EL (cell line): ENCODE measurements around the gene SLC16A3.

ENCODE experiments used
- DNase-seq: peaks from one replicate; pipeline ENCODE4 v3.0.0-alpha.2; 2016

The SLC16A3 gene

DNA sequence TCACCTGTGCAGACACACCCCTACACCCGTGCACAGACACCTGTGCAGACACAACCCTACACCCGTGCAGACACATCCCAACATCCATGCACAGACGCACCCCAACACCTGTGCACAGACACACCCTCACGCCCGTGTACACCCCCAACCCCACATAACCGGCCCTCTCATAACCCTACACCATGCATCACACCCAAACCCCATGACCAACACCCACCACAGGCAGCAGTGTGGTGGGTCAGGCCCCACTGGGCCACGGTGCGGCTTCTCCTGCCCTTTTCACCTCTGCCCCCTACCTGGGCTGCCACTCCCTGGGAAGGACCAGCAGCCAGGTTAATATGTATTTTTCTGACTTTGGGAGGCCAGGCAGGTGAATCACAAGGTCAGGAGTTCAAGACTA lies 4.2 kb upstream of the SLC16A3 start:
- DNase-seq, result no peak

DNA sequence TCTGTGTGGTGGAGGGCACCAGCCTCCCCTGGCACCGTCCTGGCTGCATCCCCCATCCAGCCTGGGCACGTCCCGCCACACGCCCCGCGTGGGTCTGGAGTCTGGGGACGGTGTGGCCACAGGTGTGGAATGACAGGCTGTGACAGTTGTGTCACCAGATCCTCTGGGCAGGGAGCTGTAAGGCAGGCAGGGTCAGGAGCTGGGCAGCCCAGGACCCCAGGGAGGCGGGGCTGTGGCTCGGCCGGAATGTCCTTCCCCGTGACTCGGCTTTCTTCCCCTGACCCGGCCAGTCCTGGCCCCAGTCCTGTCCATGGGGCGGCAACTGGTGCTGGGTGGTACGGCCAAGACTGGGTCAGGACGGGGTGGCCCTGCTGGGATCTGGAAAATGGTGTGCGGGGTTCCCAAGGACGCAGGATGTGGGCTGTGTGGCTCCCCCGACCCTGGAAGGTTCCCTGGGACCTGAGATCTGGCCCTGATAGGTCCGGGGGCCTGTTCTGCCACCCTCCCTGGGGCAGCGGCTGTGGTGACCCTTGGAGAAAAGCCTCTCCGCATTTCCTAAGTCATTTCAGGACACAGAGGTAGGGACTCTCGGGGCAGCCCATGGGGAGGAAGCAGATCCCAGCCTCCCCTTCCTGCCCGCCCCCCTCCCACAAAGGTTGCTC lies 3.3 kb upstream of the SLC16A3 start:
- no peak for DNase-seq

DNA sequence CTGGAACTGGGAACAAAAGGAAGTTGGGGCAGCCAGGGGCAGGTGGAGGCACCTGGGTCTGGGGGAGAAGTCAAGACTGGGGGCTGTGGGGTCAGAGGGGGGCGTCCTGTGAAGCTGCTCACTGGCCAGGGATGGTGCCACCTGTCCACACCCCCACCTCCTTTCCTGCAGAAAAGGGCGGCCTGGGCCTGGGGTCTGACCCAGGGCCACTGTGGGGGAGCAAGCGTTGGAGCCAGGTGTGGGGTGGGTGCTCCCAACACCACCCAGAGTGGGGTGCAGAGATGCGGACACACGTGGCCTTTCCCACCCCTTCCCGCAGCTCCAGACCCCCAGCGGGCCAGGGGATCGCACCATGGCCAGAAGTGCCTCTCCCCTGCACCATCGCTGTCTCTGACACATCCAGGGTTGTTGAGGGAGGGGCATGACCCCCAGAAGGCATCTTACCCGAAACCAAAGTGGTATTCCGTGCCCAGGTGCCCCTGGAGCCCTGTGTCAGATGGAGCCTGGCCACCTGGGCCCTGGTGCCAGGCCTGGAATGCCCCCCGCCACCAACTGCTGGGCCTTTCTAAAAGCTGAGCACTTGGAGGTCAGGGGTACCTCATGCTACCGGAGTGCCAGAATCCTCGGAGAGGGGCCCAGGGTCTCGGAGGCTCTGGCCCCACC lies 2.6 kb upstream of the SLC16A3 start:
- no peak for DNase-seq

DNA sequence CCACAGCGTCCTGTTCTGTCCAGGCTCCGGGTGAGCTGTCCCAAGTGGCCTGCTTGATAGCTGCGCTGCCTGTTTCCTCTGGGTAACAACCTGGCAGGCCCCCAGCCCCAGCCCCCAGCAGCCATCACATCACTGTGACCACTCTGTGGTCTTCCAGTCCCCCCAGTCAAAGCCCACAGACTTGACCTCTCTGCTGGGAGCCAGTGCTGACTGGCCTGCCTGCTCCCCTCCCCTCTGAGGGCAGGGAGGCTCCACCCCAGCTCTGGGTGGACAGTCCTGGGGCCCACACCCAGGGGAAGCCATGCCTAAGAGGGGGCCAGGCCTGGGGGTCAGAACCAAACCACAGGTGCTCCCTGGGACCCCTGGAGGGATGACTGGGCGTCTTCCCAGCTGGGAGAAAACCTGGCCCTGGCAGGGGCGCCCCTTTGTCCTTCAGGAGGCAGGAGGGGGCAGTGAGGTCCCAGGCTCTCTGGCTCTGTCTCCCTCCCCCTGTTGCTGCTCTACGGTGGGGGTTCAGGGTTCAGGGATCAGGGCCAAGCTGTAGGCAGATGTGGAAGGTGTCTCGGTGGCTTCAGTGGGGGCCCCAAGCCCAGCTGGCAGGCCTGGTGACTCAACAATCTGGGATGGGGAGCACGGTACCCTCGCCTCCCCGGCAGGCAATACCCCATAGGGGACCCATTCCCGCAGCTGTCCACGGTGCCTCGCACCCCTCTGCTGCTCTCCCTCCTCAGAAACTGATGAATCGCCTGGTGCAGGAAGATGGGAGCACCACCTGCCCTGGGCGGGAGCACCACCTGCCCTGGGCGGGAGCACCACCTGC lies 1.8 kb upstream of the SLC16A3 start:
- DNase-seq, result no peak

DNA sequence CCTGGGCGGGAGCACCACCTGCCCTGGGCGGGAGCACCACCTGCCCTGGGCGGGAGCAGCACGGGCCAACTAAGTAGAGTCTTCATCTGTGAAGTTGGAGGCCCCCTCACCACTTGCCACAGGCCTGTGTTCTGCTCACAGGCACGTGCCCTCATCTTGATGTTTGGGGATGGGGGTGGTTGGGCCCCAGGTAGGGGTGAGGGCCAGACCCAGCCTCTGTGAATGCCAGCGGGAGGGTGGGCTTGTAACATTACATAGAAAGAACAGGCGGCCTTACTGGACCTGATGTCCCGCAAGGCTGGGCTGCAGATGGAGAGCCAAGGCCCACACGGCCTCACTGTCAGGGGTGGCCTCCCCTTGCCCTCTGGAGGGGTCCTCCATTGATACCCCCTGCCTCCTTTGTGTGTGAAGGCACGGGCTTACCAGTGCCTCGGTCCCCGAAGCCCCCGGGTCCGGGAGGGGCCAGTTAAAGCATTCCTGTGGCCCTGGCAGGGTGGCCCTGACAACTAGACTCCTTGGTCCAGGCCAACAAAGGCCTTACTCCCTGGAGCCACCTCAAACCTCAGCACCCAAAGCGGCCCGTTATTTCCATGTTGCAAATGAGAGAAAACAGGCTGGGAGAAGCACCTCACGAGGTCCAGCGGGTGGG lies 1.1 kb upstream of the SLC16A3 start:
- no peak for DNase-seq

DNA sequence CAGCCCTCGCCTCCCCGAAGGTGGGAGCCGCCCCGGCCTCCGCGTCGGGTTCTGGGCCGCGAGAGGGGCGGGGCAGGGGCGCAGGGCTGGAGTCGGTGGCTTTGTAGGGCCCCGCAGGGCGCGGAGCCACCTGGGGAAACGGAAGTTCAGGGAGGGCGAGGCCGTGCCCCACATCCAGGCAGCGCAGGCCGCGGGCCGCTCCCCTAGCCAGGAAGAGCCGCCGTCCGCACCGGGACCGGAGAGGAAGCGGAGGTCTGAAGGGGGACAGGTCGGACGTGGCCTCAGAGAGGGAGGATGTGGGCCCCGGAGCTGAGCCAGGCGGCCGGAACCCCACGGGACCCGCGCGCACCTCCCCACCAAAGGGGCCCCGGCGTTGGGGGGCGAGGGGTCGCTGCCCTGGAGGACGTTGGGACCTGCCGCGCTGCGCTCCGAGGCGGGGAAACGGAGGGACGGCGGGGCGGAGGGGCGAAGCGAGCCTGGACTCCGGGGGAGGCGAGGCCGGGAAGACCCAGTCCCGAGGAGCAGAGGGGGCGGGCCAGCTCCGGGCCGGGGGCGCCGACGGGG lies 482 bp upstream of the SLC16A3 start:
- peak; percentile 28 for DNase-seq

DNA sequence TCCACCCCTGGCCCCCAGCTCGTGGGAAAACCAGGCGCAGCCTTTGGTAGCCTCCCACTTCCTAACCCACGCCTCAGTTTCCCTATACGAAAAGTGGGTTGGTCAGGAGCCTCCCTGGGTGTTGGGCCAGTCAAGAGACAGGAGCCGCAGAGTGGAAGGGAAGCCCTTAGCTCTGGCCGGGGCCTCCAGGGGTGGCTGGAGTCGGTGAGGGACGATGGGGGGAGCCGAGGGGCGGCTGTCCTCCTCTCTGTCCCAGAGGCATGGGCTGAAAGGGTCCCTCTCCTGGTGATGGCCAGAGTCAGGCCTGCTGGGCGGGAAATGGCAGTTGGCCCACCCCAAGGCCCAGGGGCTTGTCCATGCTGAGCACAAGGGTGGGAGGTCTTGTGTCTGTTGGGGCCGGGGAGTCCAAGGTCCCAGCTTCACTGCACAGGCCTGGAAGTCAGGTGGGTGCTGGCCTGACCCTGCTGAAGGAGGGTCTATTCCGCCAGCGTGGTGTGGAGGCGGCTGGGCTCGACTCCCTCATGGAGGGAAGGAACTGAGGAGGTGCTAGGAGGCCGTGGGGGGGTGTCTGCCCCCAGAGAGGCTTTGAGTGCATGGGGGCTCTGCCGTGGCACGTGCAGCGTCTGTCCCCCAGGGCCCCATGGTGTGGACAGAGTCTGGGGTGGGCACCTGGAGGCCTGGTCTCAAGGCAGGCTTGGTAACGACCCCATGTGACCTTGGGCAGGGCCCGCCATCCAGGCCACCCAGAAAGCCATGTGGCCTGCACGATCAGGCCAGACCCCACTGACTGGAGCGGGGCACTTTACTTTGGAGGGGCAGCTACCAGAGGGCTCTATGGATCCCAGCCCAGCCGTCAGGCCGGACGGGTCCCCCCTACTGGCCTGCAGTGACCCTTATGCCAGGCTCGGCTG lies 1.1 kb downstream of the SLC16A3 start:
- no peak for DNase-seq

DNA sequence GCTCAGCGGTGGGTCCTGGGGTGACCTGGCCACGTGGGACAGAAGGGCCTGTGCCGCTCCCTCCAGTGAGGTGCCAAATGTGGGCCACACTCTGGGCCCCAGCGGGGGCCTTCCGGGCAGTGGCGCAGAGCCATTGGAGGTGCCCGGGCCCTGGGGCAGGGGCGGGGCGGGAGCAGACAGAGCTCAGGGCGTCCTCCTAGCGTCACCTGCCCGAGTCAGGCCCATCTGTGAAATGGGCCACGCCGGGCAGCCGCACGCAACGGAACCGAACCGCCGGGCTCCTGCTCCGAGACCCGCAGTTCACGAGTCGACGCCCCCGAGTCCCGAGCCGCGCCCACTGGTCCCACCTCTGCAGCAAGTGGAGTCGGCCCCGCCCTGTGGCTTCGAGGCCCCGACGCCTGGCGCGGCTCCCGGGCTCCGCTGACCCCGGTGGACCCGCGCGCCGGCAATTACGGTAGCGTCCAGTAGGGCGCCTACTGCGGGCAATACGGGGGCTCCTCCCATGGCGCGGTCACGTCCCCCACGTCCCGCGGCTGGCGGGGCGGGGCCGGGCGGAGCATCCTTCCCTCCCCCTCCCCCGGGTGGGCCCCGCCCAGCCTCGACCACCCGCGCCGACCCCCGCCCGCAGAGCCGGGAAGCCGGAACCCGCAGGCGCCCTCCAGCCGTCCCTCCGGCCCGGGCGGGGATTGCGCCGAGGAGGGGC lies 1.9 kb downstream of the SLC16A3 start:
- DNase-seq, result peak; percentile 95

DNA sequence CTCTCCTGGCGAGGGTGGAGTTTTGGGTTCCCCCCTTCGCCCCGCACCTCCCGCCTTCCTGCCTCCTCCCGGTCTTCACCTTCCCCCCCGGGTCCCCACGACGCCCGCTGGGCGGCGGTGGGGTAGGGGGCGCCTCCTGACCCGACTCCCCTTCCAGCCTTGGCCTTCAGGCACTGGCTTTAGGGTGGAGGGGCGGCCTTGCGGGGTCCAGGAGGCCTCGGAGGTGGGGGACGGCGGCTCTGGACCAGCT lies 2.4 kb downstream of the SLC16A3 start:
- no peak for DNase-seq

DNA sequence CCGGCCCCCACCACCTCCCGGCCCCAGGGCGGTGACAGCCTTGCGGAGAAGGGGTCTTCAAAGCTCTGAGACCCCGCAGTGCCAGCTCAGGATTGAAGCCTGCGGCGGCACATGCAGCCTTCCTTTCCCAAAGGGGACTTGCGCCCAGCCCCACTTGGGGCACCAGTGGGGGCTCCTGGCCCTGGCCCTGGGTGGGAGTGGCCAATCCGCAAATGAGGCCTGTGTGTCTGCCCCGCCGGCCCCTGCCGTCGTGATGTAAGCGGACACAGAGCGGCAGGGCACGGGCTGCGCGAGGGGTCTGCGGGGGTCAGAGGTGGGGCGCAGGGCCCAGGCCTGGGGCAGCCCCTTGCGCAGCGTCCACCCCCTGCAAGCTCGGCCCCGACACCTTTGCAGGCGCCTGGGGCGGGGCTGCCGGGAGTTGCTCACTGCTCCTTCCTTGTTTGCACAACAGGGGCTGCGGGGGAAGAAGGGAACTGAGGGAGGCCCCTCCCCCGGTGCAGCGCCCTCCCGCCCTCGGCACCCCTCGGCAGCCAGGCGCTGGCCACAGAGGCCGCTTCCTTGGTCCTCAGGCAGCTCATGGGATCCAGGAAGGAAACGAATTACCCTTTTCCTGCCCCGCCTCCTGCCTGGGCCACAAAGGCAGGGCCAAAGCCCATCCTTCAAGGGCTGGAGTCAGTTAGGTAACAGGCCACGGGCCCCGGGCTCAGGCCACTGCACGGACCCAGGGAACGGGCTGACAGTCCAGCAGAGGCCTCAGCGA lies 2.9 kb downstream of the SLC16A3 start:
- DNase-seq, result peak; percentile 74

DNA sequence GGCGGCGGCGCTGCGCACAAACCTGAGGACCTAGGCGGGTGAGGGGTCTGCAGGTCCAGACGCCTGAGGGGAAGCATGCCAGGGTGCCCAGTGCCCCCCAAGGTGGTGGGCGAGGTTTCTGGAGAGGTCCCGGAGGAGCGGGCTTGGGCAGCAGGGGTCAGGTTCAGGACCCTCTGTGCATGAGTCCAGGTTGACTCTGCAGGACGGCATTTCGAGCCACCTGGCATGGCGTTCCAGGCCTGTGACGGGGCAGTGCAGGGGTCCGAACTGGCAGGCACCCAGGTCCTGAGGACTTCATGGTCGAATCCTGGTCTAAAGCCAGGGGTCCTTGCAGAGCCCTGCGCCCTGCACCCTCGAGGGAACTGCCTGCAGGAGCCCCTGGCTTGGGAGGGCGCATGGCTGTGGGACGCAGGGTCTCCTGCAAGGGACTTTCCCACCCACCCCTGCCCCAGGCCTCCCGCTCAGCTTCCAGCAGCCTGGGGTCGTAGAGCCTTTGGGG lies 3.5 kb downstream of the SLC16A3 start:
- no peak for DNase-seq

DNA sequence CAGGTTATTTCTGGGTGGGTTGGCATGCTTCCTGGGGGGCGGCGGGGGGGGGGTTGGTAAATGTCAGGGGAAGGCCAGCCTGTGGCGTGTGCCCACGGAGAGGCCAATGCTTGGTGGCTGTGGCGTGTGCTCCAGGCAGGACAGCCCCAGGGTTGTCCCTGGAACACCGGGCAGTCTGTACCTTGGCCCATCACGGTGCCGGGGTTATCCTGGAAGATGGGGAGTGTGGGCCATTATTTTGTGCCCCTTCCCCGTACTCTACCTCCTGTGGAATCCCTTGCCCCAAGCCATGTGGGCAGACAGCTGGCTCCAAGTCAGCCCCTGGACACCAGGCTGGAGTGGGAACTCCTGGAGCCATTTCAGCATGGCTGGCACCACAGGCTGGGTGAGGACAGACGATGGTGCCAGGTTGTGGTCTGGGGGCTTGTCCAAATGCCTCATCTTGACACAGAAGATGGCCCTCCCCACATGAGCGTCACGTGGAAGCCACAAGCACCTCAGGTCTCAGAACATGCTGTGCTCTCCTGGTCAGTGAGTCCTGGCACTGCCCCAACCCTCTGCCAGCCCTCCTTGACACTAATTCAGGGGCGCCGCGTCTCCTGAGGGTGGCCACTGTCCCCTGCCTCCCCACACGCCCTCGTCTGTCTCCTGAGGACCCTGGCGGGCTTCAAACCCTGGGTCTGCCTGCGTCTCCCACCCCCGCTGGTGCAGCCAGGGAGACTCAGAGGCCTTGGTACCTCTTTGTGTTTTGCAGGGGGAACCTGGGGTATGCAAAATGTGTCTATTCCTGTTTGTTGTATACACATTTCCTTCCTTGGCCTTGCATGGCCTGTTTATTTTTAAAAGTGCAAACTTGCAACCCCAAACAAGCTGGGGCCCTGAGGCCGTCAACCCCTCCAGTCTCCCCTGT lies 4.3 kb downstream of the SLC16A3 start:
- no peak for DNase-seq

DNA sequence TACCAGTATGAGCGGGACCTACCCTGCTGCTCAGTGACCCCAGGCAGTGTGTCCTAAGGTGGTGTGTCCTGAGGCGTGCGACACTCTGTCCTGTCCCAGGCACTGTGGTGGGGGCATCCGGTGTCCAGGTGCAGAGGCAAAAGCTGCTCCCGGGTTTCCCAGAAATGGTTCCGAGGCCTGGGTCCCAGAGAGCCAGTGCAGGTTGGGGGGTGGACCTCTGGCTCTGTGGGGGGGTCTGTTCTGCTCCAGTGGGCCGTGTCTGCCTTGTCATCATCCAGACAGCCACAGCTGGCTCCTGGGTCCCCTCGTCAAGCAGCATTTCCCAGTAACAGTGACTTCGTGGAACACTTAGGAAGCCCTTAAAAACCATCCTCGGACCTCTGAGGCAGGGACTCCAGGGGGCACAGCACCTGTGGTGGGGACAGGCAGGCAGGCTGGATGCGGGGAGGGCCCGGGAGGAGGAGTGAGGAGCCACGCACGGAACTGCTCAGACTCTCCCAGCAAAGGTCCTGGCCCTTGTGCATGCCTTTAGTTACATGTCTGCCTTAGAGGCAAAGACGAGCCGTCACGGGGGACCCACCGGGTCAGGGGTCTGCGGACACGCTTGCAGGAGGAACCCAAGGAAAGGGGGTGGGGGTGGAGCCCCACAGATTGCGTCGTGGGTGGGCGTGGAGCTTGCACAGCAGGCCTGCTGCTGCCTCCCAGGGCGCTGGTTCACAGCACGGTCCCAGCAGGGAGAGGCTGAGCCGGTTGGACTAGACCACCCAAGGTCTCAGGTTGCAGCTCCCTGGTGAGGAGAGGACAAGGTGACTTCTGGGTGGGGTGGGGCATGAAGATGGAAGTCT lies 5.6 kb downstream of the SLC16A3 start:
- DNase-seq, result no peak

DNA sequence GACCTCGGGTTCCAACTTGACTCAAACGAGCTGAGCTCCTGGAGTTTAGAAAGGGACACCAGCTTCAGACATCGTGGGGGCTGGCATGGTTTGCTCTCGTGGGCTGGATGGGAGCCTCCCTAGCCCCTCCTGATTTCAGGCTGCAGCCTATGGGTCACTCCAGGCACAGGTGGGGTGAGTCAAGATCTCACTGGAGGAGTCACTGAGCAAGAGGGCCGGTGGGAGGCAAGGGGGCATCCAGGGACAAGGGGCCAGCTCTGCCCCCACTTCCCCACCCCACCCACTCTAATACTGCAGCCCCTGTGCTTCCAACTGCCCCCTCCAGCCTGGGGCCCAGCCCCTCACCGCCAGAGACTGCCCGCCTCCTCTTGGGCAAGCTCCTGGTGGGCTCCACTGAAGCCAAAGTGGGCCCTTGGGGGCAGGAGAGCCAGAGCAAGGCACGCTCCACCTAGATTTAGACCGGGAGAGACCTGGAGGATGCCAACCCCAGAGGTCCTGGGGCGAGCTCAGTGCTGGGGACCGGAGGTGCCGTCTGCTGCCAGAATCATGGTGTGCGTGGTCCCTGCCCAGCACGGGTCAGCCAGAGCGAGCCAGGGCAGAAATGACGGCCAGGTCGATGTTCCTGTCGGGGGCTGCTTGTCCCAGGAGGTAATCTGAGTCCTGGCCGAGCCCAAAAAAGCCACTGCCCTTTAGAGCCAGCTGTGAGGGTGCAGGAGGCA lies 6.4 kb downstream of the SLC16A3 start:
- no peak for DNase-seq

DNA sequence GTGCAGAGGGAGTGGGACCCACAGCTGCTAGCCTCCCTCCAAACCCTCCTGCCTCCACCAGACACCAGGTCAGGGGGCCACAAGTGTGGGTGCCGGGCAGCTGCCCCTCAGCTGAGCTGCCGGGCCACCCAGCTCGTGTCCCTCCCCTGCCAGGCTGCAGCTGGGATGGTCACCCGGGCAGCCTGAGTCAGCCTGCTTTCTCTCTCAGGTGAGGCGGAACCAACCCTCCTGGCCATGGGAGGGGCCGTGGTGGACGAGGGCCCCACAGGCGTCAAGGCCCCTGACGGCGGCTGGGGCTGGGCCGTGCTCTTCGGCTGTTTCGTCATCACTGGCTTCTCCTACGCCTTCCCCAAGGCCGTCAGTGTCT lies 6.9 kb downstream of the SLC16A3 start:
- no peak for DNase-seq

DNA sequence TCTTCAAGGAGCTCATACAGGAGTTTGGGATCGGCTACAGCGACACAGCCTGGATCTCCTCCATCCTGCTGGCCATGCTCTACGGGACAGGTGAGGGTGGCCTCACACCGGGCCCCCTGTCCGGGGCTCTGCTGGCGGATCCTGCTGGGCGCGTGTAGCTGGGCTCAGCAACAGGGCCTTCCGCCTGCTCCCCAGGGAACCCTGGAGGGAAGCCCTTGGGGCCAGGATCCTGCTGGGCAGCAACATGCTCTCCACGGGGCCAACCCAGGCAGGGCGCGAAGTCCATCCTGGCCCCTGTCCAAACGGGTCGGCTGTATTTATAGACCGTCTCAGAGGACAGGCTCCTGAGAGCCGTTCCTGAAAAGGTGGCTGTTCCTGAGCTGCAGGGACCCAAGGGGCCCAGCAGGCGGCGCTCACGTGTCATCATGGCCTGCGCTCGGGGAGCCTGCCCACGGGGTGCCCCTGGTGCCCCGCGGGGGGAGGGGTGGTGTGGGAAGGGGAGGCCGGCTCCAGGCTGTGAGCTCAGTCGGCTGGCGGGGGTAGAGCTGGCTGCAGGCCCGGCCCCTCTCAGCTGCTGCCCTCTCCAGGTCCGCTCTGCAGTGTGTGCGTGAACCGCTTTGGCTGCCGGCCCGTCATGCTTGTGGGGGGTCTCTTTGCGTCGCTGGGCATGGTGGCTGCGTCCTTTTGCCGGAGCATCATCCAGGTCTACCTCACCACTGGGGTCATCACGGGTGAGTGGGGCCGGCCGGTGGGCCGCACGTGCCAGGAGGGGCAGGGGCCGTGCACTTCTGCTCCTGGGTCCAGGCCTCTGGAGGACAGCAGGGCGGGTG lies 7.5 kb downstream of the SLC16A3 start:
- DNase-seq, result no peak

DNA sequence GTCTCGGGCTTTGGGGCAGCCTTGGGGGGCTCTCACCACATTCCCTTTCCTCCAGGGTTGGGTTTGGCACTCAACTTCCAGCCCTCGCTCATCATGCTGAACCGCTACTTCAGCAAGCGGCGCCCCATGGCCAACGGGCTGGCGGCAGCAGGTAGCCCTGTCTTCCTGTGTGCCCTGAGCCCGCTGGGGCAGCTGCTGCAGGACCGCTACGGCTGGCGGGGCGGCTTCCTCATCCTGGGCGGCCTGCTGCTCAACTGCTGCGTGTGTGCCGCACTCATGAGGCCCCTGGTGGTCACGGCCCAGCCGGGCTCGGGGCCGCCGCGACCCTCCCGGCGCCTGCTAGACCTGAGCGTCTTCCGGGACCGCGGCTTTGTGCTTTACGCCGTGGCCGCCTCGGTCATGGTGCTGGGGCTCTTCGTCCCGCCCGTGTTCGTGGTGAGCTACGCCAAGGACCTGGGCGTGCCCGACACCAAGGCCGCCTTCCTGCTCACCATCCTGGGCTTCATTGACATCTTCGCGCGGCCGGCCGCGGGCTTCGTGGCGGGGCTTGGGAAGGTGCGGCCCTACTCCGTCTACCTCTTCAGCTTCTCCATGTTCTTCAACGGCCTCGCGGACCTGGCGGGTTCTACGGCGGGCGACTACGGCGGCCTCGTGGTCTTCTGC lies 8.4 kb downstream of the SLC16A3 start:
- DNase-seq, result no peak
